ENCODE measurements around the gene LRRC4B.

DNA sequence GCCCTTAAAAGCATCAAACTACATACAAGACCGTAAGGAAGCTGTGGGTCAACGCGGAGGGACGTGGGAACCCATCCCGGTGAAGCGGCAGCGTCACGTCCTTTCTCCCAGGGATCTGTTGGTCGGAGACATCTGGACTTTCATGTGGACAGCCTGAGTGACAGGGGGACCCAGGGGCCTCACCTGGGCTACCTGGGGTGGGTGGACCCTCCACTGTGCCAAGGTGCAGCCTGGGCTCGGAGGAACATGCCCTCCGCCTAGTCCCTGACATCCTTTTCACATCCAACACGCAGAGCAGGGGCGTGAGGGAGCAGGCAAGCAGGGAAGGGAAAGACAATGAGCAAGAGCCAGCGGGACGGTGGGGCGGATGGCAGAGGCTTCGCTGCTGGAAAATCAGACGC, 77.8 kb downstream of the LRRC4B start:
- TF ChIP-seq EP300 (IDR thresholded peaks at IDR 0.05) (no peak), POLR2AphosphoS5 (IDR thresholded peaks at IDR 0.05) (no peak)

All from upper lobe of left lung (tissue), 4 donors.